ENCODE data around the gene POC1A. TPM values are rescaled to one million over a fixed set of nuclear protein-coding genes. Genes with fewer than 3 reads are reported as not detected.

Gene POC1A
- total RNA-seq, 1 experiment from 2014 or later: 22.8 TPM

DNA sequence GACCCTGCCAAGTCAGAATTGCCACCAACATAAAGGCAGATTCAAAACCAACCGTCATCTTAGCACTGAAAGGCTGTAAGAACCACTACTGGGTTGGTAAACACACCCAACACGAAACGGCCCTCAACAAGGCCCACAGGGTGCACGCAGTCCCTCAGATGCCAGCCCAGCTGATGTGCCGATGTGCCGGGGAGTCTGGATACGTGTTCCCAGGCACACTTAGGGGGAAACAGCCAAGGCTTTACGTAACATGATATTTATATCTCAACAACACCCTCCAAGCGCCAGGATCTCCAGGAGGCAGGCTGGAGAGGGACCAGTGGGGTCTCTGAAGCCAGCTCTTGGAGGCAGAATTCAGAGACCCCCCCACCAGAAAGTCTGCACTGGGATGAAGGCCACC lies 14.2 kb downstream of the POC1A start:
- no peak for DNase-seq (ENCODE audit: low spot score)
- in situ Hi-C loops (cut with HindIII; ENCODE audit: low sequenced_read_pairs): no loop called here

- no peak for DNase-seq (ENCODE audit: low spot score)
- in situ Hi-C loops (cut with HindIII; ENCODE audit: low sequenced_read_pairs): no loop called here
Measured at GRCh38 chr3:52137311-52137710, 16.9 kb downstream of the POC1A start.

DNA sequence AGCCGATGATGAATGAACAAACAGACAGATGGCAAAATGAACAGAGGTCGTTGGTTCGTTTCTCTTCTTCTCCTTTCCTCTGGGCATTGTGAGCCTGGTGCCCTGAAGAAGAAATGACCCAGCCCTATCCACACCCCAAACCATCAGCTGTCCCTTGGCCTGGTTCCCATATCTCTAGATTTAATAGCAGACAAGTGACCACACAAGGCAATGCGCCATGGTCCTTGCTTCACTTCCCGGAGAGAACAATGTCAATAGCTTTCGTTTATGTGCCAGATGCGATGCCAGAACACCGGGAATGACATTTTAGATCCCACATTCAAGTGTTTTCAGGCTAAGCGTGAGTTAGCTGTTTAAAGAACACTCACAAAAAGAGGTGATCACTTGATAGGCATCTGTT lies 17.7 kb downstream of the POC1A start:
- in situ Hi-C loops (cut with HindIII; ENCODE audit: low sequenced_read_pairs): no loop called here
- no peak for DNase-seq (ENCODE audit: low spot score)

DNA sequence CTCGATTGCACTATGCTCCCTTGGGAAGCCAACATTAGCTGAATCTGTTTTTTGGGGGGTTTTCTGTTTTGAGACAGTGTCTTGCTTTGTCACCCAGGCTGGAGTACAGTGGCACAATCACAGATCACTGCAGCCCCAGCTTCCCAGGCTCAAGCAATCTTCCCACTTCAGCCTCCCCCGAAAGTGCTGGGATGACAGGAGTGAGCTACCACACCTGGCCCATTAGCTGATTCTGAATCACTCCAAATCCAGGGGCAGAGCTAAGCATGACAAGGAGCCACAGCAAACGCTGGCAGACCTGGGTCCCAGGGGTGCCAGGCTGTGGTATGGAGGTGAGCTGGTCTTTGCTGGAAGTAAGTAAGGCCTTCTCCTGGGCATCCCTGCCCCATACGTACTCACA lies 18.9 kb downstream of the POC1A start:
- in situ Hi-C loops (cut with HindIII; ENCODE audit: low sequenced_read_pairs): no loop called here
- DNase-seq (ENCODE audit: low spot score): no peak

DNA sequence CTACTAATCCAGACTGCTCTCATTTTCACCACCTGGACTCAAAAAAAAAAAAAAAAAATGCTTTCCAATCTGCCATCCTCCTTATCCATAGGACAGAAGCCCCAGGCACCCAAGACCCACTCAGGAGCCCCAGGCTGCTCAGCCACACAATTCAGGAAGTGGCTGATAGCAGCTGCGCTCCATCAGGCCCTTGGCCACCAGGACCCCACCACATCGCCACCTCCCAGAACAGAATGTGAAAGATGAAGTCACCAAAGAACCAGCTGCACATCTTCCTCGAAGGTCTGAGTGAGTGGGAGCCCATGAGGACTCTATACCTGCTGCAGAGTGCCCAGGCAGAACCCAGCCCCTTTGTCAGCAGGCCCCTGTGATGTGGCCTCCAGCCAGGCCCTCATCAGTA lies 19.5 kb downstream of the POC1A start:
- in situ Hi-C loops (cut with HindIII; ENCODE audit: low sequenced_read_pairs): no loop called here
- no peak for DNase-seq (ENCODE audit: low spot score)

GRCh38 chr3:52132930-52133329 lies 21.3 kb downstream of the POC1A start:
- in situ Hi-C loops (cut with HindIII; ENCODE audit: low sequenced_read_pairs): no loop called here
- DNase-seq (ENCODE audit: low spot score): no peak

DNA sequence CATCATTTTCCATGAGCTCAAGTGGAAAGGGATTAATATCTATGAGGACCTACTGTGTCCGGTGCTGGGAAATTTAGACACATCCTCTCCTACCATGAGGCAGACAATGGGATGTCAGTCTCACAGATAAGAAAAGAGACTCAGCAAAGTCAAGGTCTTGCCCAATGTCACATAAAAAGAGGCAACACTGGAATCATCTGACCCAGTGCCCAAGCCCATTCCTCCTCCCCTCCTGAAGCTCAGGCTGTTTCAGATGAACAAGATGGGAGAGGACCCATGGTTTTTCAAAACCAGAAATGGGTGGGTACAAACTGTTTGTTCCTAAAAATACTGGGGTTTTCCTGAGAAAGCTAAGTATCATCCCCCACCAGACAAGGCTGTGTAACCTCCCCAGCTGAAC lies 22.2 kb downstream of the POC1A start:
- in situ Hi-C loops (cut with HindIII; ENCODE audit: low sequenced_read_pairs): no loop called here

GRCh38 chr3:52130966-52131622 lies 23.1 kb downstream of the POC1A start:
- no peak for DNase-seq (ENCODE audit: low spot score)
- in situ Hi-C loops (cut with HindIII; ENCODE audit: low sequenced_read_pairs): no loop called here

More for the DNA sequence above, 22.2 kb downstream of the POC1A start:
- DNase-seq (ENCODE audit: low spot score): no peak

- in situ Hi-C loops (cut with HindIII; ENCODE audit: low sequenced_read_pairs): no loop called here
- DNase-seq (ENCODE audit: low spot score): no peak
Measured at GRCh38 chr3:52128118-52128683, 26.0 kb downstream of the POC1A start.

DNA sequence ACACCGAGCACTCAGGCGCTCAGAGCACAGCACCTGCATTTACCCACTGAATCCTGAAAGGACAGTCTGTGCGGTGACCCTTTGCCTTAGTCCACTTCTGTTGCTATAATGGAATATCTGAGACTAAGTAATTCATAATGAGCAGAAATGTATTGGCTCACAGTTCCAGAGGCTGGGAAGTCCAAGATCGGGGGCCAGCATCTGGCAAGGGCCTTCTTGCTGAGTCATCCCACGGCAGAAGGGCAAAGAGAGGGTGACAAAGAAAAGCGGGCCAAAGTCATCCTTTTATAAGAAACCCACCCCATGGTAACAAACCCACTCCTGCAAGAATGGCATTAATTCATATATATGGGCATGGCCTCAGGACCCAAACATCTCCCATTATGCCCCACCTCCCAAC lies 27.7 kb downstream of the POC1A start:
- no peak for DNase-seq (ENCODE audit: low spot score)
- in situ Hi-C loops (cut with HindIII; ENCODE audit: low sequenced_read_pairs): no loop called here

GRCh38 chr3:52126036-52126435 lies 28.2 kb downstream of the POC1A start:
- in situ Hi-C loops (cut with HindIII; ENCODE audit: low sequenced_read_pairs): no loop called here
- DNase-seq (ENCODE audit: low spot score): no peak

- in situ Hi-C loops (cut with HindIII; ENCODE audit: low sequenced_read_pairs): no loop called here
- DNase-seq (ENCODE audit: low spot score): no peak
Measured at GRCh38 chr3:52124766-52125165, 29.5 kb downstream of the POC1A start.

DNA sequence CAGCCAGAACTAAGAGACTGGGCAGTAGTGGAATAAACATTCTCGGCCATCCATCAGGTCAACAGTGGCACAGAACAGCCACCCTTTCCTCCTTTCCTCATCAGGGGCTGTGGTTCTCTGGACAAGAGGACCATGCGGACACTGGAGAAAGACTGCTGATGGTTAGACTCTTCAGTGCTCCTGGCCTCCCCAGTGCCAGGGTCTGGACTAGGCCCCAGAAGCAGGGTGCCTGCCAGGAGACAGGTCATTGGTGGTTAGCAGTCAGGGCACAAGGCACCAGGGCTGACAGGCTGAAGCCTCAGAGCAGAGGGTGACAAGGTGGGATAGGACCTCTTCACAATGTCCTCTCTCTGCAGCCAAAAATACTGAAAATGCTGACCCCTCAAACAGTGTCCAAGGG lies 30.1 kb downstream of the POC1A start:
- in situ Hi-C loops (cut with HindIII; ENCODE audit: low sequenced_read_pairs): no loop called here
- no peak for DNase-seq (ENCODE audit: low spot score)

- DNase-seq (ENCODE audit: low spot score): peak; percentile 81
- in situ Hi-C loops (cut with HindIII; ENCODE audit: low sequenced_read_pairs): no loop called here
Measured at GRCh38 chr3:52123106-52123725, 31.0 kb downstream of the POC1A start.

DNA sequence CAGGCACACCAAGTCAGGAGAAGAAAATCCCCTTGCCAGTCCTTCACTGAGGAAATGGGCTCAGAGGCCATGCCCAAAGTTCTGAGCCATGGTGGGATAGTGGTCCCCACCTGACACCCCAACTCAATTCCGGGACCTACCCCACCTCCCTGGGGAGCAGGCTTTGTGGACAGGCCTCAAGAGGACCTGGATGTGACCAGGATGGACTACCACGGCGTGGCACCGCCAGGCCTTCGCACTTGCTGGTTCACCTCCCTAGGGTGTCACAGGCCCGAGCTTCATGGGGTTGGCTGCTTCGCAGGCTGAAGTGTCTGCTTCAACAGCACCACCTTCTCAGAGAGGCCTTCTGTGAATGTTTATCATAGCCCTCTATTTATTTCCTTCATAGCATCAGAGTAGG lies 31.7 kb downstream of the POC1A start:
- in situ Hi-C loops (cut with HindIII; ENCODE audit: low sequenced_read_pairs): no loop called here
- DNase-seq (ENCODE audit: low spot score): no peak

DNA sequence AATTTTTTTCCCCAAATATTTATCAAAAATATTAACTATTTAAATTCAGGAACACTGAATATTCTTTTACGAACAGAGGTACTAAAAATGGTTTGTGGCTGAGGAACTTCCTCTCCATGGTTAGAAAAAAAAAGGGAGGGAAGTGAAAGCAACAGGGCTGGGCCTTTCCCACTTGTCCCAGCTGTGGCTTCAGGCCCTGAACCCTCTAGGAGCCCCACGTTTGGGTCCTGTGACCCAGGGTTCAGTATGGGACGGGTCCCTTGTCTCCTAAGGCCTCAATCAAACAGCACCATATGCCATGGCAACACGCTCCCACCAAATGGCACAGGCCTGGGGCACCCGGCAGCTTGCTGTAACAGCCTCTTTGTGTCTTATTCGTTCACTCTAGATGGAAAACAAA lies 32.4 kb downstream of the POC1A start:
- in situ Hi-C loops (cut with HindIII; ENCODE audit: low sequenced_read_pairs): no loop called here
- DNase-seq (ENCODE audit: low spot score): no peak

DNA sequence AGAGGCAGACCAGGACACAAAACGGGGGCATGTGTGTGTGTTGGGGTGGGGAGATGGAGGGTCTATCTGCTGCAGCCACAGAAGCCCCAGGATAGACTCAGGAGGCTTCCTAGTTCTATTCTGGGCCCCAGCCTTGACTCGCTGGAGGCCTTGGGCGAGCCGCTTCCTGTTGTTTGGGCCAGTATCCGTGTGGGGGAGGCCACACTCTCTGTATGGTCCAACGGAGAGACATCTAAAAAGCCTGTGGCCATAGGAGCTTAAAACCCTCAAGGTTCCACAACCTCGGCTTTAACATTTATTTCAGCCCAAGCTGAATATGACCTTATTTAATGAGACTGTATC lies 32.8 kb downstream of the POC1A start:
- in situ Hi-C loops (cut with HindIII; ENCODE audit: low sequenced_read_pairs): no loop called here
- no peak for DNase-seq (ENCODE audit: low spot score)

GRCh38 chr3:52120556-52121463 lies 33.4 kb downstream of the POC1A start:
- in situ Hi-C loops (cut with HindIII; ENCODE audit: low sequenced_read_pairs): no loop called here
- no peak for DNase-seq (ENCODE audit: low spot score)

GRCh38 chr3:52119826-52120225 lies 34.4 kb downstream of the POC1A start:
- no peak for DNase-seq (ENCODE audit: low spot score)
- in situ Hi-C loops (cut with HindIII; ENCODE audit: low sequenced_read_pairs): no loop called here

DNA sequence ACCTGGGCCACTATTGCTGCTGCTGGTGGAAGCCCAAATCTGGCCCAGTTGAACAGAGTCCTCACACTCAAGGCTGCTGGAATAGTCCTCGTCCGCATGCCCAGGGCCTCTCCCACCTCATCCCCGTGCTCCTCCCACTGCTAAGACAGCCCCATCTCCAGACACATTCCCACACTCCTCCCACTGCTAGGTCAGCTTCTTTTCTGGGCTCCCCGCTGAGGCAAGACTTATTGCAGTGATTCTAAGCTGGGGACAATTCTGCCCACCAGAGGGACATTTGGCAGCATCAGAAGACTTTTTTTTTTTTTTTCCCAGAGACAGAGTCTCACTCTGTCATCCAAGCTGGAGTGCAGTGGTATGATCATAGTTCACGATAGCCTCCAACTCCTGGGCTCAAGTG lies 35.1 kb downstream of the POC1A start:
- no peak for DNase-seq (ENCODE audit: low spot score)
- in situ Hi-C loops (cut with HindIII; ENCODE audit: low sequenced_read_pairs): no loop called here
